Vagina (tissue), 2 donors: ENCODE results near the gene AK9. TPM values are rescaled to one million over a fixed set of nuclear protein-coding genes. Genes with fewer than 3 reads are reported as not detected.

Experiments
- DNase-seq, 2 donors: peaks; one replicate each; pipeline ENCODE4 v3.0.0-alpha.2; 2017; ENCODE audit errors: extremely low spot score in 2 of 2
- H3K27ac ChIP-seq: fragments of 200-600 bp; sonication (generic); one replicate; pipeline ENCODE4 v1.5.1; 2019
- H3K27me3 ChIP-seq: fragments of 200-600 bp; sonication (generic); one replicate; pipeline ENCODE4 v1.5.1; 2019
- H3K36me3 ChIP-seq, 2 donors: fragments of 200-600 bp; sonication (generic); one replicate each; pipeline ENCODE4 v1.5.1; 2017 to 2019
- H3K4me1 ChIP-seq: fragments of 200-600 bp; sonication (generic); one replicate; pipeline ENCODE4 v1.5.1; 2019
- H3K4me3 ChIP-seq, 2 donors: fragments of 200-600 bp; sonication (generic); 1 replicate in 1 of 2; 2 replicates in 1 of 2; pipeline ENCODE4 v1.5.1; 2016 to 2019
- H3K9me3 ChIP-seq: fragments of 200-600 bp; sonication (generic); one replicate; pipeline ENCODE4 v1.5.1; 2019
- POLR2A ChIP-seq, 2 donors: fragments of 450-650 bp; IDR thresholded peaks; one replicate each; pipeline ENCODE4 v1.6.1; 2017; ENCODE audit warnings: antibody characterized with exemption in 2 of 2, mild to moderate bottlenecking in 2 of 2, moderate library complexity in 2 of 2
- POLR2AphosphoS5 ChIP-seq, 2 donors: sonication (generic); formaldehyde crosslinking; IDR thresholded peaks; one replicate each; pipeline ENCODE4 v1.9.0; 2017; ENCODE audit warnings: antibody characterized with exemption in 2 of 2, mild to moderate bottlenecking in 2 of 2, low read depth in 1 of 2; ENCODE audit not compliant: insufficient read depth in 1 of 2
- intact Hi-C: fragments of 100-400 bp; cut with DNase I; formaldehyde crosslinking; loops from one replicate; pipeline ENCODE4 v1.15.1; 2023
- total RNA-seq: library from RNA; depleted of rRNA; stranded (reverse); fragments of >200 nt; gene quantifications from one replicate; pipeline ENCODE4 v1.2.3, GENCODE V29; 2016
- TF ChIP-seq, protein P1 (sequence below), 3 experiments: fragments of 450-650 bp in 2 of 3; fragments of 200-600 bp in 1 of 3; sonication (generic) in 1 of 3; IDR thresholded peaks; one replicate each; pipeline ENCODE4 v1.5.1; 2017 to 2019; ENCODE audit warnings: antibody characterized with exemption in 3 of 3, mild to moderate bottlenecking in 2 of 3, moderate library complexity in 2 of 3

AK9 gene
- total RNA-seq, 1 donor from 2014 or later = 8.1 TPM

DNA sequence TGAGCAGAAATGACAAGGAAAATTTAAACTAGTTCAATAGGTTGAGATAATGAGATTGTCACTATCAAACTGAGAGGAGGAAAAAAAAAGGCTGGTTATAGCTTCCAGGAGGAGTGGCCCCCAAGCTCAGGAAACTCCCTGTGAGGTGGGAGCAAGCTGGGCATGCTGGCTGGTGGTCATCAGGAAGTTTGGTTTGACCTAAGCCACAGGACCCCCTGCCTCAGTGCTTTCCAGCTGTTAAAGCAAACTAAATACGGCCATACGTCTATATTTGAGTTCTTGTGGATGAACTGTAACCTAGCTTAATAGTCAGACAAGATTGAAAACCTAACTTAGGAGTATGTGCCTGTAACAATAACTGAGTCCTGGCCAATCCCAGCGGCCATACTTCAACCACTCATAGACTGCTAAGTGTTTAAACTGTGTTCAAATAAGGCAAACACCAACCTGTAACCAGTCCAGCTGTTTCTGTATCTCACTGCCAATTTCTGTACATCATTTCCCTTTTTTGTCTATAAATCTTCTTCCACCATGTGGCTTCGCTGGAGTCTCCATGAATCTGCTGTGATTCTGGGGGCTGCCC is 183.4 kb downstream of the AK9 start:
- no peaks in the 10 kb centered on the region for H3K9me3 ChIP-seq
- TF ChIP-seq POLR2A (IDR thresholded peaks at IDR 0.05) (no peak), POLR2AphosphoS5 (IDR thresholded peaks at IDR 0.05; ENCODE audit: insufficient read depth in 1 of 2, low read depth in 1 of 2) (no peak)
- TF ChIP-seq, protein P1, sequence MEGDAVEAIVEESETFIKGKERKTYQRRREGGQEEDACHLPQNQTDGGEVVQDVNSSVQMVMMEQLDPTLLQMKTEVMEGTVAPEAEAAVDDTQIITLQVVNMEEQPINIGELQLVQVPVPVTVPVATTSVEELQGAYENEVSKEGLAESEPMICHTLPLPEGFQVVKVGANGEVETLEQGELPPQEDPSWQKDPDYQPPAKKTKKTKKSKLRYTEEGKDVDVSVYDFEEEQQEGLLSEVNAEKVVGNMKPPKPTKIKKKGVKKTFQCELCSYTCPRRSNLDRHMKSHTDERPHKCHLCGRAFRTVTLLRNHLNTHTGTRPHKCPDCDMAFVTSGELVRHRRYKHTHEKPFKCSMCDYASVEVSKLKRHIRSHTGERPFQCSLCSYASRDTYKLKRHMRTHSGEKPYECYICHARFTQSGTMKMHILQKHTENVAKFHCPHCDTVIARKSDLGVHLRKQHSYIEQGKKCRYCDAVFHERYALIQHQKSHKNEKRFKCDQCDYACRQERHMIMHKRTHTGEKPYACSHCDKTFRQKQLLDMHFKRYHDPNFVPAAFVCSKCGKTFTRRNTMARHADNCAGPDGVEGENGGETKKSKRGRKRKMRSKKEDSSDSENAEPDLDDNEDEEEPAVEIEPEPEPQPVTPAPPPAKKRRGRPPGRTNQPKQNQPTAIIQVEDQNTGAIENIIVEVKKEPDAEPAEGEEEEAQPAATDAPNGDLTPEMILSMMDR (IDR thresholded peaks at IDR 0.05) = no peak

DNA sequence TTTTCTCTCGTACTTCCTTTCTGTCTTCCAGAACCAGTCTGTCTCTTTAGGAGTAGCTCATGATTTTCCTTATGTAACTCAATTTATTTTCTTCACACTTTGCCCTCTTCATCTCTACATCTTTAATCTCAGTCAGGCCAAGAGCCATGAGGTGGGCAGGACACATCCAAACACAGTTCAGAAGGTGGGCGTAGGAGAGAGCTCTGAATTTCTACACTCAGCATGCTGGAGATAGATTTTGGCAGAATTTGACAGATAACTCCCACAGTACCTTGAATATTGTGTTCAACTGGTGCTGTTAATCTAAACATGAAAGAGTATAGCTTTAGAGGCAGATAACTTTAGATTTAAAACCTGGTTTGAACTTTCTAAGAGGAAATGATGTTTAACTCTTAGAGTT is 184.2 kb downstream of the AK9 start:
- no peaks in the 10 kb centered on the region for H3K27me3 ChIP-seq
- TF ChIP-seq POLR2A (IDR thresholded peaks at IDR 0.05) (no peak), POLR2AphosphoS5 (IDR thresholded peaks at IDR 0.05; ENCODE audit: insufficient read depth in 1 of 2, low read depth in 1 of 2) (no peak)
- TF ChIP-seq, protein P1 (IDR thresholded peaks at IDR 0.05) = no peak
- H3K4me1 ChIP-seq = no peaks in the 10 kb centered on the region
- H3K9me3 ChIP-seq = no peaks in the 10 kb centered on the region
- intact Hi-C loops = no loop called here
- DNase-seq = no peak
- no peak overlapping the region for H3K4me3 ChIP-seq
- no peak overlapping the region for H3K27ac ChIP-seq
- no peaks in the 10 kb centered on the region for H3K36me3 ChIP-seq

More for the DNA sequence above, 183.4 kb downstream of the AK9 start:
- intact Hi-C loops = no loop called here
- H3K27me3 ChIP-seq = no peaks in the 10 kb centered on the region
- H3K4me3 ChIP-seq = no peak overlapping the region
- no peak for DNase-seq
- no peaks in the 10 kb centered on the region for H3K36me3 ChIP-seq
- H3K27ac ChIP-seq = no peak overlapping the region
- H3K4me1 ChIP-seq = no peaks in the 10 kb centered on the region

DNA sequence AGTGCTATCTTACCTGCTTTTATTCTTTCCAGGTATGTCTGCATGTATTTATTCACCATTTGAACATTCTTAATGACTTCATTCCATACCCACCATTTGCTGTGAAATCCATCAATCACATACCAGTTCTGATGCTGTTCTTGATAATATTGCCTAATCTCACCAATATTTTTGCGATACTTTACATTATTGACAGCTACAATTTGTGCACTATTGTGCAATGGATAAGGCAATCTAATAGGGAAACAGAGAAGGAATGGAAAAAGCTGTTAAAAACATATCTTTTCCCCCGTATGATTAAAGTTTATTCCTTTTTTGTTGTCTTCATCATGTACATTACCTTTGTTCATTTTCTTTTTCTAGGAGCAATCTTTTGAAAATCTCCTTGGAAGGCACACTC is 184.7 kb downstream of the AK9 start:
- H3K4me1 ChIP-seq = no peaks in the 10 kb centered on the region
- intact Hi-C loops = no loop called here
- no peak for DNase-seq

DNA sequence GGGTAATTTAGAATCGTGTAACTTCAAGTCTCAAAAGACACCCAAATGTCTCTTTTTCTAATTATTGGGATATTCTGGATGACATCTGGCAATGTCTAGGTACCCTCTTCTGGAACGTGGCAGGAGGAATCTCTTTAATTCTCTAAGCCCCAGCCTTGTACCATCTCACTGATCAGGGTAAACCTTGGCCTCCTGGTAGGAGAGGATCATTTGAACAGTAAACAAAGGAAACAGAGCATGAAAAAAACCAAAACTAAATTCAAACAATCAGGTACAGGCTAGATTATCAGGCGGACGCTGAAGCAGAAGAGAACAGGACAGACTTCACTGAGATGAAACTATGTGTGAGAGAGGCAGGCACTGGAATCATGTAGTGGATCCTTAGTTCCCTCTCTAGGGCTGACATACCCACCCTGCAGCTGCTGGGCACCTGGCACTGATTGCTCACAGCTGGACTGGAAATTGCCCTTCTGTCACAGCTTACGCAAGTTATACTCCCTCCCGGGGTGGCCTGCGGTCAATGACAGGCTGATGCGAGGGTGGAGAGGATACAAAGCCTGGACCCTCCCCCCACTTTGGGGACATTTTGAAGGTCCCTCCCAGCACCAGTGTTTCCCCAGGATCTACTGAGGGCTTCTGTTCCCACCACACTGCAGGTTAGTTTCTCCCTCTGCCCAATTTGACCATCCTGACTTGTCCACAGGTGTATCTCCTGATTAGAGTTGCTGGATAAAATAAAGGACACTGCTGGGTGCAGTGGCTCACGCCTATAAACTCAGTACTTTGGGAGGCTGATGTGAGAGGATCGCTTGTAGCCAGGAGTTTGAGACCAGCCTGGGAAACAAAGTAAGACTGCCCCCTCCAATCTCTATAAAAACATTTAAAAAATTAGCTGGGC is 187.4 kb downstream of the AK9 start:
- no peaks in the 10 kb centered on the region for H3K27me3 ChIP-seq
- no peak overlapping the region for H3K27ac ChIP-seq
- no peaks in the 10 kb centered on the region for H3K9me3 ChIP-seq
- H3K36me3 ChIP-seq = no peaks in the 10 kb centered on the region
- H3K4me1 ChIP-seq = no peaks in the 10 kb centered on the region
- intact Hi-C loops = no loop called here
- no peak for DNase-seq
- no peak overlapping the region for H3K4me3 ChIP-seq
- TF ChIP-seq POLR2AphosphoS5 (IDR thresholded peaks at IDR 0.05; ENCODE audit: insufficient read depth in 1 of 2, low read depth in 1 of 2) = no peak
- no peak for TF ChIP-seq POLR2A (IDR thresholded peaks at IDR 0.05)
- TF ChIP-seq, protein P1 (IDR thresholded peaks at IDR 0.05) = no peak

More for the DNA sequence above, 184.7 kb downstream of the AK9 start:
- Histone ChIP-seq H3K27me3 (no peaks in the 10 kb centered on the region), H3K9me3 (no peaks in the 10 kb centered on the region), H3K4me3 (no peak overlapping the region), H3K27ac (no peak overlapping the region), H3K36me3 (no peaks in the 10 kb centered on the region)
- TF ChIP-seq POLR2A (IDR thresholded peaks at IDR 0.05) = no peak
- no peak for TF ChIP-seq POLR2AphosphoS5 (IDR thresholded peaks at IDR 0.05; ENCODE audit: insufficient read depth in 1 of 2, low read depth in 1 of 2)
- TF ChIP-seq, protein P1 (IDR thresholded peaks at IDR 0.05) = no peak

GRCh38 chr6:109498936-109499335 is 192.1 kb downstream of the AK9 start:
- Histone ChIP-seq H3K4me3 (no peak overlapping the region), H3K4me1 (no peaks in the 10 kb centered on the region), H3K27ac (no peak overlapping the region), H3K9me3 (no peaks in the 10 kb centered on the region), H3K36me3 (no peaks in the 10 kb centered on the region), H3K27me3 (no peaks in the 10 kb centered on the region)
- TF ChIP-seq, protein P1 (IDR thresholded peaks at IDR 0.05) = no peak
- no peak for TF ChIP-seq POLR2AphosphoS5 (IDR thresholded peaks at IDR 0.05; ENCODE audit: insufficient read depth in 1 of 2, low read depth in 1 of 2)
- no peak for TF ChIP-seq POLR2A (IDR thresholded peaks at IDR 0.05)
- intact Hi-C loops = no loop called here
- no peak for DNase-seq
